K562 (cell line): ENCODE measurements around the gene FAM234A. TPM values are rescaled to one million over a fixed set of nuclear protein-coding genes. Genes with fewer than 3 reads are reported as not detected.

Experiments used
- ATAC-seq: fragments of 200-7000 bp; cut with Tn5 transposase; 3 replicates; pipeline ENCODE4 v1.9.1; 2020; ENCODE audit warnings: moderate library complexity
- BruUV-seq: library from RNA; stranded (reverse); fragments of 400-500 nt; replicated peaks from 2 replicates; lab custom pipeline; 2021; lab: Mats Ljungman, UMichigan
- CTCF ChIA-PET: fragments of 300-600 bp; formaldehyde crosslinking; extraction: SDS; loops from one replicate; lab custom pipeline; 2021; ENCODE audit warnings: low intra/inter-chr PET ratio; lab: Yijun Ruan, JAX
- POLR2A ChIA-PET: fragments of 300-600, 350-650 bp; sonication (Branson Sonifier 250); formaldehyde crosslinking; extraction: SDS; loops from one replicate; lab custom pipeline; 2021; ENCODE audit warnings: antibody characterized with exemption, inconsistent platforms; lab: Yijun Ruan, JAX
- DNase-seq, 4 experiments: peaks; one replicate each; pipeline versions ENCODE4 v3.0.0 to v3.0.0-alpha.2; 2011 to 2018; ENCODE audit warnings: low spot score in 3 of 4, mixed read lengths in 3 of 4; ENCODE audit errors: extremely low read depth in 1 of 4
- FAIRE-seq: peaks from 2 replicates; lab custom pipeline; 2011; peaks lifted over from hg19 to GRCh38; lab: Jason Lieb, UNC
- H2AFZ ChIP-seq: 2 replicates; pipeline ENCODE4 v1.6.0; 2011; ENCODE audit warnings: low read depth, low read length, control low read depth, inconsistent platforms
- H3K27ac ChIP-seq: fragments of 200-600 bp; 3 replicates; pipeline ENCODE4 v1.8.0; 2011; ENCODE audit warnings: low read depth, mild to moderate bottlenecking, control low read depth, inconsistent platforms, low read length, moderate library complexity, mixed read lengths; ENCODE audit errors: extremely low read depth
- H3K27me3 ChIP-seq, 2 experiments: fragments of 300-600 bp in 1 of 2; 2 replicates in 1 of 2; 3 replicates in 1 of 2; pipeline versions ENCODE4 v1.6.0 to v1.8.0; 2011; ENCODE audit warnings: inconsistent platforms in 2 of 2, low read length in 2 of 2, mild to moderate bottlenecking in 1 of 2, mixed read lengths in 1 of 2, moderate library complexity in 1 of 2; ENCODE audit not compliant: control insufficient read depth in 2 of 2, insufficient read depth in 2 of 2
- H3K36me3 ChIP-seq: fragments of 300-600 bp; 3 replicates; pipeline ENCODE4 v1.8.0; 2011; ENCODE audit warnings: mild to moderate bottlenecking, low read length, inconsistent platforms; ENCODE audit not compliant: control insufficient read depth, insufficient read depth
- H3K4me1 ChIP-seq, 2 experiments: fragments of 200-600 bp in 1 of 2; replicated peaks in 1 of 2; 2 replicates in 1 of 2; 3 replicates in 1 of 2; pipeline versions ENCODE4 v1.5.1 to v1.8.0; 2011; ENCODE audit warnings: inconsistent platforms in 2 of 2, low read length in 2 of 2, mild to moderate bottlenecking in 1 of 2, mixed read lengths in 1 of 2, moderate library complexity in 1 of 2; ENCODE audit not compliant: control insufficient read depth in 2 of 2, insufficient read depth in 2 of 2
- H3K4me2 ChIP-seq: 2 replicates; pipeline ENCODE4 v1.6.1; 2011; ENCODE audit warnings: low read length, control low read depth, inconsistent platforms, mixed read lengths; ENCODE audit not compliant: insufficient read depth
- H3K4me3 ChIP-seq: fragments of 200-600 bp; sonication (generic), shearing (Covaris generic); 2 replicates; pipeline ENCODE4 v1.5.1; 2016; ENCODE audit warnings: control low read depth, inconsistent platforms
- H3K79me2 ChIP-seq: fragments of 200-600 bp; 3 replicates; pipeline ENCODE4 v1.8.0; 2011; ENCODE audit warnings: low read length, inconsistent platforms; ENCODE audit not compliant: control insufficient read depth, insufficient read depth
- H3K9ac ChIP-seq, 2 experiments: 2 replicates each; pipeline versions ENCODE4 v1.6.0 to v1.6.1; 2011; ENCODE audit warnings: low read depth in 2 of 2, low read length in 2 of 2, control low read depth in 1 of 2, inconsistent platforms in 1 of 2, mild to moderate bottlenecking in 1 of 2, mixed read lengths in 1 of 2; ENCODE audit not compliant: insufficient read depth in 1 of 2
- H3K9me1 ChIP-seq: one replicate; pipeline ENCODE4 v1.6.0; 2011; ENCODE audit warnings: inconsistent platforms, mild to moderate bottlenecking, low read length, moderate library complexity; ENCODE audit not compliant: control insufficient read depth, insufficient read depth
- H3K9me3 ChIP-seq: replicated peaks from 2 replicates; pipeline ENCODE4 v1.5.1; 2011; ENCODE audit warnings: low read depth, low read length, inconsistent platforms; ENCODE audit not compliant: control insufficient read depth, insufficient read depth
- H4K20me1 ChIP-seq: replicated peaks from 2 replicates; pipeline ENCODE4 v1.6.1; 2011; ENCODE audit warnings: low read length, inconsistent platforms, mixed read lengths; ENCODE audit not compliant: control insufficient read depth, insufficient read depth
- POLR3G ChIP-seq: IDR thresholded peaks from 2 replicates; pipeline ENCODE4 v1.6.1; 2011; ENCODE audit not compliant: insufficient read length, insufficient replicate concordance; ENCODE audit errors: extremely low read depth
- WGBS: fragments of 100-300 bp; shearing (Covaris generic); methylation state at CpG from one replicate; pipeline ENCODE4 v1.1.6; 2016; ENCODE audit warnings: low coverage, mixed read lengths; ENCODE audit not compliant: insufficient coverage; ENCODE audit errors: missing lambda C conversion rate; 5-methylcytosine and 5-hydroxymethylcytosine counted together
- in situ Hi-C: fragments of 300-500 bp; cut with MboI; formaldehyde crosslinking; loops from 4 replicates; pipeline ENCODE4 v1.15.0; 2018; ENCODE audit warnings: inconsistent platforms, mixed read lengths
- intact Hi-C: fragments of 100-400 bp; cut with micrococcal nuclease; formaldehyde crosslinking; loops from 2 replicates; pipeline ENCODE4 v1.14.2; 2022
- polyA plus RNA-seq, 8 experiments: library from polyadenylated mRNA; depleted of rRNA in 4 of 8; stranded (reverse) in 5 of 8; unstranded in 3 of 8; fragments of >200 nt; fragmentation: Nextera tagmentation in 2 of 8; fragmentation: Illumina TruSeq in 1 of 8; extraction: Ambion mirVana in 2 of 8; extraction: Trizol in 1 of 8; gene quantifications; 2 replicates each; pipeline versions ENCODE4 v1.2.1 to v1.2.3, GENCODE V29; 2011 to 2014; ENCODE audit warnings: inconsistent platforms in 1 of 8, missing spikeins in 1 of 8
- total RNA-seq, 7 experiments: library from RNA; depleted of rRNA in 6 of 7; stranded (reverse); fragments of >200 nt in 6 of 7; fragmentation: Illumina TruSeq in 2 of 7; extraction: Trizol in 2 of 7; gene quantifications; 2 replicates each; pipeline versions ENCODE4 v1.2.1 to v1.2.3, GENCODE V29; 2011 to 2021; ENCODE audit warnings: low replicate concordance in 1 of 7
- TF ChIP-seq, protein P1 (sequence below): sonication (generic); formaldehyde crosslinking; IDR thresholded peaks from 2 replicates; pipeline ENCODE4 v1.8.1; 2023; ENCODE audit warnings: mild to moderate bottlenecking, missing genetic modification reagents
- TF ChIP-seq, protein P2 (sequence below): sonication (generic); formaldehyde crosslinking; IDR thresholded peaks from 2 replicates; pipeline ENCODE4 v1.8.0; 2022; ENCODE audit warnings: missing genetic modification reagents, mild to moderate bottlenecking, borderline replicate concordance

The FAM234A gene
- total and polyA plus RNA-seq, 9 of the 15 experiments (the other 6 are each of a cell fraction or from before 2014, with no cell fraction given) = 1.0 to 47.9 (median 15.0) TPM

DNA sequence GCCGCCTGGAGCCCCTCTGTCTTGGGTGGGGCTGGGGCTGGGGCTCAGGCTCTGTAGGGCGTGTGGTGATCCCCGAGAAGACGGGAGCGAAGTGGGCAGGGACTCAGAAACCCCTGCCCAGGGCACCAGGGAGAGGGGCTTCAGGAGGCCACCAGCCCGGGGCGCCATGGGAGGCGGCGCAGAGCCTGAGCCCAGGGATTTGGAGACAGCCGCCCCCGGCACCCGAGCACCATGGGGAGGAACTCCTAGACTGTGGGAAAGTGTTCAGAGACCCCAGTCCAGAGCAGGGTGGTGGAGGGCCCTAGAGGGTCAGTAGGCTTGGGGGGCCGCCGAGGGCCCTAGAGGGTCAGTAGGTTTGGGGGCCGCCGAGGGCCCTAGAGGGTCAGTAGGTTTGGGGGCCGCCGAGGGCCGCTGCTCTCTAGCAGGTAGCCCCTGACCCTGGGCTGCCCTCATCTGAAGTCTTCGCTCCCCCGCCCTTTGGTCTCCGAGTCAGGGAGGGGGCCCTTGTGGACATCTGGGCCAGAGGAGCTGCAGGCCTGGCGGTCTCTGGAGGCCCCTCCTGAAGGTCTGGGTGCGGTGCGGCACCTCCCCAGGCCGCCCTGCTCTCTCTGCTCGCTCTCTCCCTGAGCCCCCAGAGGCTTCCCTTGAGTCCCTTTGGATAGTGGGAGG is 46.5 kb downstream of the FAM234A start:
- in situ Hi-C loops = no loop called here
- no peaks in the 10 kb centered on the region for H3K9me1 ChIP-seq
- peak overlapping the region; percentile 42 for H3K4me3 ChIP-seq
- peak overlapping the region; percentile 30 to 88; a peak in 3 of 4 replicates for H3K9ac ChIP-seq
- H3K27me3 ChIP-seq = no peaks in the 10 kb centered on the region
- ATAC-seq (no peak; the same call in 2 of the 3 replicates), DNase-seq (no peak), FAIRE-seq (no peak)
- intact Hi-C loops = no loop called here
- H3K4me1 ChIP-seq = peaks cover 0 to 60% of the 10 kb centered on the region in 2 experiments; a peak in 2 of 5 replicates
- H3K36me3 ChIP-seq = no peaks in the 10 kb centered on the region
- no TSS peak for BruUV-seq
- 51% methylated on average over 17 of the region's 27 CpGs for WGBS
- CTCF ChIA-PET = no interaction called here
- H2AFZ ChIP-seq = peak overlapping the region; percentile 68; the same call in 1 of the 2 replicates
- H3K9me3 ChIP-seq = no peaks in the 10 kb centered on the region
- TF ChIP-seq, protein P1, sequence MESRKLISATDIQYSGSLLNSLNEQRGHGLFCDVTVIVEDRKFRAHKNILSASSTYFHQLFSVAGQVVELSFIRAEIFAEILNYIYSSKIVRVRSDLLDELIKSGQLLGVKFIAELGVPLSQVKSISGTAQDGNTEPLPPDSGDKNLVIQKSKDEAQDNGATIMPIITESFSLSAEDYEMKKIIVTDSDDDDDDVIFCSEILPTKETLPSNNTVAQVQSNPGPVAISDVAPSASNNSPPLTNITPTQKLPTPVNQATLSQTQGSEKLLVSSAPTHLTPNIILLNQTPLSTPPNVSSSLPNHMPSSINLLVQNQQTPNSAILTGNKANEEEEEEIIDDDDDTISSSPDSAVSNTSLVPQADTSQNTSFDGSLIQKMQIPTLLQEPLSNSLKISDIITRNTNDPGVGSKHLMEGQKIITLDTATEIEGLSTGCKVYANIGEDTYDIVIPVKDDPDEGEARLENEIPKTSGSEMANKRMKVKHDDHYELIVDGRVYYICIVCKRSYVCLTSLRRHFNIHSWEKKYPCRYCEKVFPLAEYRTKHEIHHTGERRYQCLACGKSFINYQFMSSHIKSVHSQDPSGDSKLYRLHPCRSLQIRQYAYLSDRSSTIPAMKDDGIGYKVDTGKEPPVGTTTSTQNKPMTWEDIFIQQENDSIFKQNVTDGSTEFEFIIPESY (CRISPR knock-in tag) = 0 out of 2 replicates have a peak, but pooled peaks have one; percentile 11
- TF ChIP-seq, protein P2, sequence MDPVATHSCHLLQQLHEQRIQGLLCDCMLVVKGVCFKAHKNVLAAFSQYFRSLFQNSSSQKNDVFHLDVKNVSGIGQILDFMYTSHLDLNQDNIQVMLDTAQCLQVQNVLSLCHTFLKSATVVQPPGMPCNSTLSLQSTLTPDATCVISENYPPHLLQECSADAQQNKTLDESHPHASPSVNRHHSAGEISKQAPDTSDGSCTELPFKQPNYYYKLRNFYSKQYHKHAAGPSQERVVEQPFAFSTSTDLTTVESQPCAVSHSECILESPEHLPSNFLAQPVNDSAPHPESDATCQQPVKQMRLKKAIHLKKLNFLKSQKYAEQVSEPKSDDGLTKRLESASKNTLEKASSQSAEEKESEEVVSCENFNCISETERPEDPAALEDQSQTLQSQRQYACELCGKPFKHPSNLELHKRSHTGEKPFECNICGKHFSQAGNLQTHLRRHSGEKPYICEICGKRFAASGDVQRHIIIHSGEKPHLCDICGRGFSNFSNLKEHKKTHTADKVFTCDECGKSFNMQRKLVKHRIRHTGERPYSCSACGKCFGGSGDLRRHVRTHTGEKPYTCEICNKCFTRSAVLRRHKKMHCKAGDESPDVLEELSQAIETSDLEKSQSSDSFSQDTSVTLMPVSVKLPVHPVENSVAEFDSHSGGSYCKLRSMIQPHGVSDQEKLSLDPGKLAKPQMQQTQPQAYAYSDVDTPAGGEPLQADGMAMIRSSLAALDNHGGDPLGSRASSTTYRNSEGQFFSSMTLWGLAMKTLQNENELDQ (CRISPR knock-in tag) = no peak
- no peak for TF ChIP-seq POLR3G
- H3K79me2 ChIP-seq = no peaks in the 10 kb centered on the region
- H4K20me1 ChIP-seq = no peaks in the 10 kb centered on the region
- no peak overlapping the region for H3K4me2 ChIP-seq
- no peak overlapping the region for H3K27ac ChIP-seq
- POLR2A ChIA-PET = no interaction called here
